Measurements from ENCODE around the gene TFF1.

Gene TFF1

DNA sequence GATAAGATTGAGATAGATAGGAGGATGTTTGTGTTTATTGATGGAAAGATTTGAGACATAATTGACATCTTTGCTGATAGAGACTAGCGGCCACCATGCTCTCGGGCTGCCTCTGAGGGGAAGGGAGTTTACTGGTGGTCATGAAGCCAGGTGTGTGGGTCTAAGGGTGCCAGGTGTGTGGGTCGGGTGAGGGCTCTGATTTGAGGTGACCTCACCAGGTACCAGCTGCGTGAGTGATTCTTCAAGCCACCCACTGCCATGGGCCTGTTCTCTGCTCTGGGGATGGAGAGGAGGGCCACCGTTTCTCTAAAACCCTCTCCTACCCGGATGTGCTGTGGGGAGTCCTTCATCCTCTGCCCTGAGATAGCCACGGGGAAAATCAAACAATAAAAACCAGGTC lies 40.5 kb upstream of the TFF1 start:
- H2AK5ac ChIP-seq (ENCODE audit: low read length, severe bottlenecking), result no peak overlapping the region
- H4K8ac ChIP-seq (ENCODE audit: low read length), result no peak overlapping the region
- no peak overlapping the region for H2AFZ ChIP-seq (ENCODE audit: low read depth, low read length)
- H2BK15ac ChIP-seq (ENCODE audit: low read depth, poor library complexity, severe bottlenecking), result no peak overlapping the region
- no peaks in the 10 kb centered on the region for H3K36me3 ChIP-seq (ENCODE audit: control insufficient read depth in 1 of 2, insufficient read depth in 2 of 2, low read depth in 1 of 2, low read length in 2 of 2)
- no peak overlapping the region for H3K14ac ChIP-seq (ENCODE audit: low read length in 2 of 2)
- peaks cover 4% of the 10 kb centered on the region for H3K4me1 ChIP-seq (ENCODE audit: control insufficient read depth, insufficient read depth, low read depth, low read length)
- no peak overlapping the region for H3K9ac ChIP-seq (ENCODE audit: low read length)
- H3K27me3 ChIP-seq (ENCODE audit: control insufficient read depth in 1 of 2, insufficient read depth in 1 of 2, low read length in 2 of 2), result peaks cover 9 to 59% of the 10 kb centered on the region in 2 experiments
- H2BK120ac ChIP-seq (ENCODE audit: low read depth, low read length), result no peak overlapping the region
- H3K18ac ChIP-seq (ENCODE audit: low read depth in 1 of 2, low read length in 2 of 2), result no peak overlapping the region
- peaks cover 3% of the 10 kb centered on the region for H3K9me3 ChIP-seq (ENCODE audit: control insufficient read depth, low read length)
- H2BK12ac ChIP-seq (ENCODE audit: low read length in 2 of 2), result no peak overlapping the region
- H3K4ac ChIP-seq (ENCODE audit: low read depth in 1 of 2, low read length in 2 of 2), result no peak overlapping the region
- H4K91ac ChIP-seq (ENCODE audit: low read length), result no peak overlapping the region
- H3K23ac ChIP-seq (ENCODE audit: low read length in 2 of 2), result no peak overlapping the region
- H3K27ac ChIP-seq (ENCODE audit: low read length, poor library complexity, severe bottlenecking), result no peak overlapping the region
- H2BK5ac ChIP-seq (ENCODE audit: low read depth, low read length, poor library complexity, severe bottlenecking), result no peak overlapping the region
- DNase-seq, result no peak
- no peaks in the 10 kb centered on the region for H3K79me1 ChIP-seq (replicated peaks; ENCODE audit: low read length, poor library complexity, severe bottlenecking)
- WGBS, result 71% methylated on average over 7 of the region's 7 CpGs
- no peak overlapping the region for H3K4me2 ChIP-seq (ENCODE audit: low read length, poor library complexity, severe bottlenecking)
- no peak overlapping the region for H3K4me3 ChIP-seq (ENCODE audit: insufficient read depth in 1 of 2, low read depth in 1 of 2, low read length in 2 of 2)

DNA sequence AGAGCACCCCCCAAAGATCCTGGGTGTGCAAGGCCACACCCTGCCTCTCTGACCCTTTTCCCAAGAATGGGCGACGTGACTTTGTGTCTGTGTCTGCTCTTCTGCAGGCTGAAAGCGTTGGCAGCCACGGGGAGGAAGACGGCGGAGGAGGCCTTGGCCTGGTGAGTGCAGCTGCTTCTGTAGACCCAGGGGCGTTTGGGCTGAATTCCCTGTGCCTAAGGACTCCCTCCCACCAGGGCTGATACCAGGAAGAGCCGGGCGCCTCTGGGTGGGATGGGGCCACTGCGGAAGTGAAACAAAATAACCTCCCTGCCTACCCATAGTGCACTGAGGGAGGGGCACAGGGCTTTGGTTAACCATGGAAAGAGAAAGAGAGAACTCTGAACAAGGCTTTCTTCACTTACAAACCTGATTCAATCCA lies 39.9 kb upstream of the TFF1 start:
- no peaks in the 10 kb centered on the region for H3K36me3 ChIP-seq (ENCODE audit: control insufficient read depth in 1 of 2, insufficient read depth in 2 of 2, low read depth in 1 of 2, low read length in 2 of 2)
- H3K9me3 ChIP-seq (ENCODE audit: control insufficient read depth, low read length), result peaks cover 6% of the 10 kb centered on the region
- no peak overlapping the region for H4K91ac ChIP-seq (ENCODE audit: low read length)
- H3K79me1 ChIP-seq (replicated peaks; ENCODE audit: low read length, poor library complexity, severe bottlenecking), result no peaks in the 10 kb centered on the region
- DNase-seq, result no peak
- no peak overlapping the region for H3K23ac ChIP-seq (ENCODE audit: low read length in 2 of 2)
- H4K8ac ChIP-seq (ENCODE audit: low read length), result no peak overlapping the region
- H3K14ac ChIP-seq (ENCODE audit: low read length in 2 of 2), result no peak overlapping the region
- no peak overlapping the region for H3K18ac ChIP-seq (ENCODE audit: low read depth in 1 of 2, low read length in 2 of 2)
- H2BK5ac ChIP-seq (ENCODE audit: low read depth, low read length, poor library complexity, severe bottlenecking), result no peak overlapping the region
- no peak overlapping the region for H2BK120ac ChIP-seq (ENCODE audit: low read depth, low read length)
- H3K9ac ChIP-seq (ENCODE audit: low read length), result no peak overlapping the region
- no peak overlapping the region for H2BK12ac ChIP-seq (ENCODE audit: low read length in 2 of 2)
- peaks cover 9 to 53% of the 10 kb centered on the region in 2 experiments for H3K27me3 ChIP-seq (ENCODE audit: control insufficient read depth in 1 of 2, insufficient read depth in 1 of 2, low read length in 2 of 2)
- no peak overlapping the region for H3K4me3 ChIP-seq (ENCODE audit: insufficient read depth in 1 of 2, low read depth in 1 of 2, low read length in 2 of 2)
- no peak overlapping the region for H3K4ac ChIP-seq (ENCODE audit: low read depth in 1 of 2, low read length in 2 of 2)
- no peak overlapping the region for H2AFZ ChIP-seq (ENCODE audit: low read depth, low read length)
- no peak overlapping the region for H3K4me2 ChIP-seq (ENCODE audit: low read length, poor library complexity, severe bottlenecking)
- no peak overlapping the region for H3K27ac ChIP-seq (ENCODE audit: low read length, poor library complexity, severe bottlenecking)
- no peak overlapping the region for H2BK15ac ChIP-seq (ENCODE audit: low read depth, poor library complexity, severe bottlenecking)
- H3K4me1 ChIP-seq (ENCODE audit: control insufficient read depth, insufficient read depth, low read depth, low read length), result peaks cover 2% of the 10 kb centered on the region
- WGBS, result 92% methylated on average over 6 of the region's 10 CpGs
- no peak overlapping the region for H2AK5ac ChIP-seq (ENCODE audit: low read length, severe bottlenecking)

DNA sequence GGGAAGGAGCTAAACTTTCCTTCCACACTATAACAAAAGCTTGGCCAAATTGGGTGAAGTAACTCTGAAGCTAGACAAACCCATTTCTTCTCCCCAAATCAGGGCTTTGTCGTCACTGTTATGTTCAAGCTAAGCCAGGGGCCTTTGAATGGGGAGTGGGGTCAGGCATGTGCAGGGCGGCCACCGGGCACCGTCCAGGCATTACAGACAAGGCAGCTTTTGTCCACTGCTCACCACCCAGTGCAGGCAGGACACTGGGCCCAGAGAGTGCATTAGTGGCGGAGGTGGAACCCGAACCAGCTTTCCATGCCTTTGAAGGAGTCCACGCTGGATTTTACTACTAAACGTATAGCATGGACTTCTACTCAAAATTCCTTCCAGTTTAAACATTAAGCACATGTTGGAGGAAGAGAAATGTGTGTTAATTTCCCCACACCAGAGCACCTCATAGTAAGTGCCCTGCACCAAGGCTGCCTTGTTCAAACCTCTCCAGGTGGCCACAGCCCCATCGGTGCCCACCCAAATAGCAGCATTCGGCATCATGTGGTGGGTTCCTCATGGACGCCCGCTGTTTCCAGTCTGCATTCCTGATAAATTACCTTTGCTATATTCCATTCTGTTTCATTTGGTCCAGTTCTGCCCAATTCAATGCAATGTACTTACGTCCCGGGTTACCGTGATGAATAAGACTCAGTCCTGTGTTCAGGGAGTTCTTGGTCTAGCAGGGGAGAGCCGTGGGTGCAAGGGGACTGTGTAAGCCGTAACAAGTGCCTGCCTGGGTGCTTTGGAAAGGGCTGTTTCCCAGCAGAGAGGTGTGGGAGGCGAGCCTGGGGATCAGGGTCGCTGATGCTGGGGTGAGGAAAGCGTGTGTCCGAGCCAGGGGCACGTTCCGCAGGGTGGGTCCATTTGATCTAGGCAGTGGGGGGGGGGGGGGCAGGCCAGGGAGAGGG lies 39.0 kb upstream of the TFF1 start:
- Histone ChIP-seq H3K4me1 (ENCODE audit: control insufficient read depth, insufficient read depth, low read depth, low read length) (peaks cover 2% of the 10 kb centered on the region), H3K4ac (ENCODE audit: low read depth in 1 of 2, low read length in 2 of 2) (no peak overlapping the region), H2AFZ (ENCODE audit: low read depth, low read length) (no peak overlapping the region), H3K4me2 (ENCODE audit: low read length, poor library complexity, severe bottlenecking) (no peak overlapping the region), H4K8ac (ENCODE audit: low read length) (no peak overlapping the region), H2BK12ac (ENCODE audit: low read length in 2 of 2) (no peak overlapping the region), H3K23ac (ENCODE audit: low read length in 2 of 2) (no peak overlapping the region), H2AK5ac (ENCODE audit: low read length, severe bottlenecking) (no peak overlapping the region), H3K79me1 (replicated peaks; ENCODE audit: low read length, poor library complexity, severe bottlenecking) (no peaks in the 10 kb centered on the region), H3K36me3 (ENCODE audit: control insufficient read depth in 1 of 2, insufficient read depth in 2 of 2, low read depth in 1 of 2, low read length in 2 of 2) (no peaks in the 10 kb centered on the region), H3K9me3 (ENCODE audit: control insufficient read depth, low read length) (peaks cover 6% of the 10 kb centered on the region), H3K27ac (ENCODE audit: low read length, poor library complexity, severe bottlenecking) (no peak overlapping the region), H3K14ac (ENCODE audit: low read length in 2 of 2) (no peak overlapping the region), H3K4me3 (ENCODE audit: insufficient read depth in 1 of 2, low read depth in 1 of 2, low read length in 2 of 2) (no peak overlapping the region), H4K91ac (ENCODE audit: low read length) (no peak overlapping the region), H2BK15ac (ENCODE audit: low read depth, poor library complexity, severe bottlenecking) (no peak overlapping the region), H3K18ac (ENCODE audit: low read depth in 1 of 2, low read length in 2 of 2) (no peak overlapping the region), H2BK120ac (ENCODE audit: low read depth, low read length) (no peak overlapping the region), H3K27me3 (ENCODE audit: control insufficient read depth in 1 of 2, insufficient read depth in 1 of 2, low read length in 2 of 2) (peaks cover 9 to 45% of the 10 kb centered on the region in 2 experiments), H3K9ac (ENCODE audit: low read length) (no peak overlapping the region), H2BK5ac (ENCODE audit: low read depth, low read length, poor library complexity, severe bottlenecking) (no peak overlapping the region)
- WGBS, result 84% methylated on average over 20 of the region's 23 CpGs
- no peak for DNase-seq

DNA sequence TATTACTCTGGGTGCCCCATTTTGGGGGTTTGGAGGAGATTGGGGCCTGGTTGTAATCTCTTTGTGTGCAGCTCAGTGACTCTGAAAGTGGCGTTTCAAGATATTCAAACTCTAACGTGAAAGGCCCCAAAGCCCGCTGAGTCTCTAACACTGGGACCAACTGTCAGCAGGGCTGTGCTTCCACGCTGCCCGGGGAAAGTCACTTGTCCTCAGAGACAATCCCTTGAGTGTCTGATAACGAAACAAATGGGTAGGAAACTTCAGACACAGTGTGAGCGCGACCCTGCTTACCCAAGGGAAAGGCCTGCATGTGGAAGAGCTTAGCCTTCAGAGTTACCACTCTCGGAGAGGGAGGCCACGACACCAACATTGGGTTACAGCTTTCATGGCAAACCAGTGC lies 38.2 kb upstream of the TFF1 start:
- DNase-seq, result no peak
- Histone ChIP-seq H4K91ac (ENCODE audit: low read length) (no peak overlapping the region), H2AK5ac (ENCODE audit: low read length, severe bottlenecking) (no peak overlapping the region), H3K4ac (ENCODE audit: low read depth in 1 of 2, low read length in 2 of 2) (no peak overlapping the region), H4K8ac (ENCODE audit: low read length) (no peak overlapping the region), H3K18ac (ENCODE audit: low read depth in 1 of 2, low read length in 2 of 2) (no peak overlapping the region), H3K27me3 (ENCODE audit: control insufficient read depth in 1 of 2, insufficient read depth in 1 of 2, low read length in 2 of 2) (peaks cover 8 to 43% of the 10 kb centered on the region in 2 experiments), H3K23ac (ENCODE audit: low read length in 2 of 2) (no peak overlapping the region), H2BK120ac (ENCODE audit: low read depth, low read length) (no peak overlapping the region), H3K79me1 (replicated peaks; ENCODE audit: low read length, poor library complexity, severe bottlenecking) (no peaks in the 10 kb centered on the region), H3K27ac (ENCODE audit: low read length, poor library complexity, severe bottlenecking) (no peak overlapping the region), H3K4me3 (ENCODE audit: insufficient read depth in 1 of 2, low read depth in 1 of 2, low read length in 2 of 2) (no peak overlapping the region), H2BK15ac (ENCODE audit: low read depth, poor library complexity, severe bottlenecking) (no peak overlapping the region), H2AFZ (ENCODE audit: low read depth, low read length) (no peak overlapping the region), H3K4me1 (ENCODE audit: control insufficient read depth, insufficient read depth, low read depth, low read length) (peaks cover 2% of the 10 kb centered on the region), H3K4me2 (ENCODE audit: low read length, poor library complexity, severe bottlenecking) (no peak overlapping the region), H2BK5ac (ENCODE audit: low read depth, low read length, poor library complexity, severe bottlenecking) (no peak overlapping the region), H3K36me3 (ENCODE audit: control insufficient read depth in 1 of 2, insufficient read depth in 2 of 2, low read depth in 1 of 2, low read length in 2 of 2) (no peaks in the 10 kb centered on the region), H3K9me3 (ENCODE audit: control insufficient read depth, low read length) (peaks cover 6% of the 10 kb centered on the region), H3K9ac (ENCODE audit: low read length) (no peak overlapping the region), H3K14ac (ENCODE audit: low read length in 2 of 2) (no peak overlapping the region), H2BK12ac (ENCODE audit: low read length in 2 of 2) (no peak overlapping the region)
- WGBS, result 78% methylated on average over 10 of the region's 10 CpGs
